Astrocyte of the spinal cord (primary cell): Measurements from ENCODE around the gene DDAH2.

Experiments
- DNase-seq: peaks from one replicate; pipeline ENCODE4 v3.0.0; 2011; ENCODE audit warnings: low read depth, low spot score
- H3K4me3 ChIP-seq: 2 replicates; pipeline ENCODE4 v1.5.1; 2011; ENCODE audit warnings: low read depth, mild to moderate bottlenecking, low read length, moderate library complexity
- in situ Hi-C: cut with HindIII; loops from 2 replicates; pipeline ENCODE4 v1.10.0; 2017; ENCODE audit warnings: low sequenced_read_pairs
- TF ChIP-seq, protein P1 (sequence below): IDR thresholded peaks from 2 replicates; pipeline ENCODE4 v1.5.1; 2012; ENCODE audit warnings: low read depth, mild to moderate bottlenecking, low read length, inconsistent platforms

Gene DDAH2

GRCh38 chr6:31767096-31767645 lies 38.1 kb upstream of the DDAH2 start:
- no peak for DNase-seq
- TF ChIP-seq, protein P1, sequence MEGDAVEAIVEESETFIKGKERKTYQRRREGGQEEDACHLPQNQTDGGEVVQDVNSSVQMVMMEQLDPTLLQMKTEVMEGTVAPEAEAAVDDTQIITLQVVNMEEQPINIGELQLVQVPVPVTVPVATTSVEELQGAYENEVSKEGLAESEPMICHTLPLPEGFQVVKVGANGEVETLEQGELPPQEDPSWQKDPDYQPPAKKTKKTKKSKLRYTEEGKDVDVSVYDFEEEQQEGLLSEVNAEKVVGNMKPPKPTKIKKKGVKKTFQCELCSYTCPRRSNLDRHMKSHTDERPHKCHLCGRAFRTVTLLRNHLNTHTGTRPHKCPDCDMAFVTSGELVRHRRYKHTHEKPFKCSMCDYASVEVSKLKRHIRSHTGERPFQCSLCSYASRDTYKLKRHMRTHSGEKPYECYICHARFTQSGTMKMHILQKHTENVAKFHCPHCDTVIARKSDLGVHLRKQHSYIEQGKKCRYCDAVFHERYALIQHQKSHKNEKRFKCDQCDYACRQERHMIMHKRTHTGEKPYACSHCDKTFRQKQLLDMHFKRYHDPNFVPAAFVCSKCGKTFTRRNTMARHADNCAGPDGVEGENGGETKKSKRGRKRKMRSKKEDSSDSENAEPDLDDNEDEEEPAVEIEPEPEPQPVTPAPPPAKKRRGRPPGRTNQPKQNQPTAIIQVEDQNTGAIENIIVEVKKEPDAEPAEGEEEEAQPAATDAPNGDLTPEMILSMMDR = no peak
- in situ Hi-C loops = no loop called here
- H3K4me3 ChIP-seq = no peak overlapping the region

DNA sequence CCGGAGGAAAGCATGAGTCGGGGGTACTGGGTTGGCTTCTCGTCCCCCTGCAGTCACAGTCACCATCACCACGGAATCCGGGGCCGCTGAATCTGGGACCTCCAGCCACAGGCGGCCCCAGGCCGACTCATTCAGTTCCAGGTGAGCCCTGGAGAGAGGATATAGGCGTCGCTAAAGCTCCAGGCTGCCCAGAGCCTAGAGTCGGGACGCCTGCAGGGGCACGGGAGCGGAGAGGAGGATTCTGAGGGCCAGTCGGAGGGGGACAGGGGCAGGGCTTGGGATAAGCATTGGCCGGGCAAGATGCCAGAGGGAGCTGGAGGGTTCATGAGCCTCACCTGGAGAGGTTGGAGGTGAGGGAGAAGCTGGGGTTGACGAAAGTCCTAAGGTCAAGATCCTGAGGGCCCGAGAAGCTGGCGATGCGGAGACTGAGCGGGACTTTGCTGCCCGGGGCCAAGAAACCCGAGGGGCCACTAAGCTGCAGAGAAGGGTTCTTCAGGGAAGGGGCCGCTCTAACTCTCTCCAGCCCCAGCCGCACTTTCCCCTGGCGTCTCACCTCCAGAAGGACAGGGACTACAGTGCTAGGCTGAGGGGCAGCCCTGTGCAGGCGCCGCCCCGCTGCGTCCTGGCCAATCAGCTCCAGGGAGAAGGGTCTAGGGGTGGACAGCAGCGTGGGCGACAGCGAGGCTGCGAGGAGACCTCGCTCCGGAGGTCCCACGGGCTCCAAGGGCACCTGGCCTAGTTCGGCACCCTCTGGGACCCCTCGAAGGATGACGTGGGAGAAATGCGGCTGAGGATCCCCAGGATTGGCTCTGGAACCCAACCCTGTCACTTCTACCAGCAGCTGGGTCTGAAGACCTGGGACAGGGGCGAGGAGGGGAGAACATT lies 37.1 kb upstream of the DDAH2 start:
- in situ Hi-C loops = no loop called here
- no peak for DNase-seq
- TF ChIP-seq, protein P1 = no peak
- peak overlapping the region; percentile 20 for H3K4me3 ChIP-seq

DNA sequence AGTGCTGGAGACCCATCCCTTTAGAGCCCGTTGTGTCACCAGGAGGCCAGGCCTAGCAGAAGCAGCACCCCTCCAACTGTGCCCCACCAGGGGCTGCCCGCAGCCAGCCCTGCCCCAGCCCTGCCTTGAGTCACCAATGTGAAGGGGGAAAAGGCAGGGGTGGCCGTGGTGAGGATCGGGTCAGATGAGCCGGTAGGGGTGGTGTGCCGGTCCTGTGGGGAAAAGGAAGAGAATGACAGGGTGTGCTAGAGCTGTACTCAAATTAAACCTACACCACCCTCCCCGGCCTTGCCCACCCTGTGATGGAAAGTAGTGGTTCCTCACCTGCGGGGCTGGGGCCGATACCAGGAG lies 36.4 kb upstream of the DDAH2 start:
- DNase-seq = no peak
- TF ChIP-seq, protein P1 = no peak
- no peak overlapping the region for H3K4me3 ChIP-seq
- in situ Hi-C loops = no loop called here

DNA sequence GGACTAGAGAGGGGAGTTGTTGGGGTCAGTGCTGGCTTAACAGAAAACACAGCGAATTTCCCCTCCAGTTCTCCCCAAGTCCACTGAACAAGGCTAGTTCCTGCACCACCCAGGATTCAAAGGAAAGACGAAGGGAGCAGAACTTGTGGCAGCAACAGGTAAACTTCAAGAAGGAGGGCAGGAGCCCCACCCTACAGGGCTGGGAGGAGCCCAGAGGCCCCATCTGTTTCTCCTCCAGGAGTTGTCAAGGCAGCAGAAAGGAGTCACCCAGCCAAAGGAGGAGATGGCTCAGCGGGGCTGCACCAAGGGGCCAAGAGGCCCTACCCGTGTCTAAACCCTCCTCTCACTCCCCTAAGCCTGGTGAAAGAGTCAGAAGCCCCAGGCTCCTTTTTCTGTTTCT lies 35.1 kb upstream of the DDAH2 start:
- DNase-seq = no peak
- in situ Hi-C loops = no loop called here
- TF ChIP-seq, protein P1 = no peak
- no peak overlapping the region for H3K4me3 ChIP-seq

GRCh38 chr6:31763619-31763940 lies 34.5 kb upstream of the DDAH2 start:
- no peak overlapping the region for H3K4me3 ChIP-seq
- in situ Hi-C loops = no loop called here
- DNase-seq = peak; percentile 37
- TF ChIP-seq, protein P1 = no peak

DNA sequence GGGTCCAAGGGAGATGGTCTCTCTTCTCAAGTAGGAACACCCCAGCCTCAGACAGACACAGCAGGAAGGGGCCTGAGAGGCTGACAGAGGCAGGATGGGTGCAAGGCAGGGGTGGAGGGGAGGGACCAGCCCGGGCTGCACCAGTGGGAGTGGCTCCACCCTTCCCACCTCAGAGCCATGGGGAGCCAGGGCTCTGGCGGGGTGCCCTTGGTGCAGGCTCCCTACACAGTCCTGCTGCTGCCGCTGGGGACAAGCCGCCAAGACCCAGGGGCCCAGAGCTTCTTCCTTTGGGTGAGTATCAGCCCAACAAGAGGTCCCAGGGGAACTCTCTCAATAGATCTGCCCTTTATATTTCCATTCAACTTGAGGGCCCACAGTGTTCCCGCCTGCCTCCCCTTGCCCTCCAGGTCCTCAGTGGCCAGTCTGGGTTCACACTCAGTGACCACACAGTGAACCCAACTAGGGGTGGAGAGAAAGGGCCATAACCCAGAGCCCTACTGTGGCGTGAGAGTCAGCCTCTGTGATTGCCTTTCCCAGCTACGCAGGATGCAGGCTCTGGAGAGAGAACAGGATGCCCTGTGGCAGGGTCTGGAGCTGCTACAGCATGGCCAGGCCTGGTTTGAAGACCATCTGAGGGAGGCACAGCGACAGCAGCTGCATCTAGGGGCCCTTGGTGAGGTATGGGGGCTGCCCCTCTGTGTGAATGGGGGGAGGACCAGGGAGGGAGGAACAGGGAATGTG lies 33.9 kb upstream of the DDAH2 start:
- no peak overlapping the region for H3K4me3 ChIP-seq
- DNase-seq = no peak
- TF ChIP-seq, protein P1 = no peak
- in situ Hi-C loops = no loop called here
